C4-2B (cell line): ENCODE results near the gene KRTAP21-3.

Experiments
- ZFX ChIP-seq: fragments of 450-650 bp; IDR thresholded peaks from 2 replicates; pipeline ENCODE4 v1.6.1; 2017
- TF ChIP-seq, protein P1 (sequence below): fragments of 450-650 bp; conservative IDR thresholded peaks from 2 replicates; pipeline ENCODE4 v1.5.1; 2017; ENCODE audit warnings: mild to moderate bottlenecking

DNA sequence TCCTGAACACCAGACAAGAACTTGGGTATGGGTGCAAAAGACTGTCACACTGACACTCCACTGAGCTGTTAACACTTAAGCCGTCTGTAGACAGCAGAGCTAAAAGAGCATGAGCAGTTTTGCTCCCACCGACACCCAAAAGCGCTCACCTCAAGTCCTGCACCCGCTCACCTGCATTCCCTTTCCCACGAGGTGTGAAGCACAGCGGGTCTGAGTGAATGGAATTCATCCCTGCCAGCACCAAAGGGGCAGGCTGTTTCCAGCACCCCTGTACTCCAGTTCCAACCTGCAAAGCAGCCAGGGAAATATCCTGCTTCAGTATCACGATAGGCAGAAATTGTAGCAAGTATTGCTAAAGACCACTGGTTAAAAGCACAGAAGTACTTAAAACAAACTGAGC lies 28.8 kb downstream of the KRTAP21-3 start:
- TF ChIP-seq, protein P1, sequence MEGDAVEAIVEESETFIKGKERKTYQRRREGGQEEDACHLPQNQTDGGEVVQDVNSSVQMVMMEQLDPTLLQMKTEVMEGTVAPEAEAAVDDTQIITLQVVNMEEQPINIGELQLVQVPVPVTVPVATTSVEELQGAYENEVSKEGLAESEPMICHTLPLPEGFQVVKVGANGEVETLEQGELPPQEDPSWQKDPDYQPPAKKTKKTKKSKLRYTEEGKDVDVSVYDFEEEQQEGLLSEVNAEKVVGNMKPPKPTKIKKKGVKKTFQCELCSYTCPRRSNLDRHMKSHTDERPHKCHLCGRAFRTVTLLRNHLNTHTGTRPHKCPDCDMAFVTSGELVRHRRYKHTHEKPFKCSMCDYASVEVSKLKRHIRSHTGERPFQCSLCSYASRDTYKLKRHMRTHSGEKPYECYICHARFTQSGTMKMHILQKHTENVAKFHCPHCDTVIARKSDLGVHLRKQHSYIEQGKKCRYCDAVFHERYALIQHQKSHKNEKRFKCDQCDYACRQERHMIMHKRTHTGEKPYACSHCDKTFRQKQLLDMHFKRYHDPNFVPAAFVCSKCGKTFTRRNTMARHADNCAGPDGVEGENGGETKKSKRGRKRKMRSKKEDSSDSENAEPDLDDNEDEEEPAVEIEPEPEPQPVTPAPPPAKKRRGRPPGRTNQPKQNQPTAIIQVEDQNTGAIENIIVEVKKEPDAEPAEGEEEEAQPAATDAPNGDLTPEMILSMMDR, result no peak
- TF ChIP-seq ZFX, result no peak
